GM18505 (cell line): Measurements from ENCODE around the gene ABCC4.

Source experiments
- ATAC-seq: cut with Tn5 transposase; IDR thresholded peaks from one replicate; pipeline ENCODE4 v1.9.1; 2021; ENCODE audit not compliant: unreplicated experiment
- POLR2A ChIP-seq: IDR thresholded peaks from 4 replicates; pipeline ENCODE4 v1.6.1; 2011; ENCODE audit warnings: borderline replicate concordance; ENCODE audit not compliant: insufficient read depth, insufficient read length; ENCODE audit errors: extremely low read depth

The ABCC4 gene

DNA sequence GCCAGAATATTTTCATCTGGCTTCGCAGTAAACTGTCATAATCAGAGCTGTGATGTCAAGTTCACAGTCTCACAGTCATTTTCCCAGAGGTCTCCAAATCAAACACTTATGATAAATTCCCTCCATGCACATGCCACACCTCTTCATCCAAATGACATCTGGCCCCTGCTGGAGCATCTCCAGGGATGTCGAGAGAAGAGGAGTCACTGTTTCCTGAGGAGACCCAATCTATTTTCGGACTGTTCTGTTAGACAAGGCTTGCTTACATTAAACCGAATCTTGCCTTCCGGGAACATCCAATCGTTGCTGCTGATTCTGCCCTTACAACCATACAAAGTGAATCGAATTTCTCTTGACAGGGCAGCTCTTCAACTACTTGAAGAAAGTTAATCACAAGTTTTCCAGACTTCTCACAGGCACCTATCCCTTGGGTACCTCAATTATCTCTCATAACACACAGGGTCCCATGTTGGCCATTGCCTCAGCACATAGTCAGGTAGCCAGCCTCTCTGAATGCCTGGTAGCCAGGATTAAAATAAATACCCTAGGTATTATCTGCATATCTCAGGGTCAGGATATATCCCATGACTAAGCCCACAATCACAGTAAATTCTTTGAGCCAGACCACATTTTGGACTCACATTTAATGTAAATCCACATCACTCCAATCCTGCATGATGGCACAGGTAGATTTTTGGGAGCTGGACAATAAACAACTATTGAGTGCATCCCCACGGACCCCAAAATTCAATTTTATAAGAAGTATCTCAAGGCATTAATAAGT is 182.5 kb downstream of the ABCC4 start:
- TF ChIP-seq POLR2A: no peak
- no peak for ATAC-seq

DNA sequence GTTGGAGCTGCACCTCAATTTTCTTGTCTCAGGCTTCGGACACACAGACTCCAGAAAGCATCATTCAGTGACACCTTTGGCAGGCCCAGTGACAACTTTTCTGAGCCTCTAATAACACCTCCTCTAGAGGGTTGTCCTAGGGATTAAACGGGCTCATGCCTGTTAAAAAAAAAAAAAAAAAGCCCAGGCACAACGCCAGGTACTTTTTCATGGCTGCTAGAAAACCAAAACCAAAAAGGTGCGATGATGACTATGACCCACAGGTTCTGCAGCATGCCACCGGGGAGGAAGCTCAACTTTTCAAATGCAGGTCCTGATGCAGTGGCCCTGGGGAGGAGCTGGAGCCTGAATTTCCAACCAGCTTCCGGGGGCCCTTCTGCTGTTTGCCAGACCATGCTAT is 184.2 kb downstream of the ABCC4 start:
- TF ChIP-seq POLR2A: no peak
- ATAC-seq: no peak

DNA sequence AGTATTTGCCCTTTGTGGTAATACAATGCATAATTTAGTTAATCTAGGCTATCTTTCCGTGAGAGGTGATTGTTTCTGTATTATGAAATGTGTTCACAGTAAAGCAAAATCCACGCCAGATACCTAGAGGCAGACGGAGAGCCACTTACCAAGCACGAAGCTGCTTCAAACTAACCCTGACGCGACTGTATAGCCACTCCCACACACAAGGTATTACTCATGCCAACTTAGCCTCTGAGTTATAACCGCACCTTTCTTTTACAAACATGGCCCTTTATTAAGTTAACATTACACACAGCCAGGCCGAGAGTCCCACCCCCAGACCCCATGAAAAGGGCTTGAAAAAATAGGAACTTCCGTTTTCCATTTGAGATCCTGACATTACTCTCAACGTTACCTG is 185.7 kb downstream of the ABCC4 start:
- TF ChIP-seq POLR2A: no peak
- no peak for ATAC-seq

DNA sequence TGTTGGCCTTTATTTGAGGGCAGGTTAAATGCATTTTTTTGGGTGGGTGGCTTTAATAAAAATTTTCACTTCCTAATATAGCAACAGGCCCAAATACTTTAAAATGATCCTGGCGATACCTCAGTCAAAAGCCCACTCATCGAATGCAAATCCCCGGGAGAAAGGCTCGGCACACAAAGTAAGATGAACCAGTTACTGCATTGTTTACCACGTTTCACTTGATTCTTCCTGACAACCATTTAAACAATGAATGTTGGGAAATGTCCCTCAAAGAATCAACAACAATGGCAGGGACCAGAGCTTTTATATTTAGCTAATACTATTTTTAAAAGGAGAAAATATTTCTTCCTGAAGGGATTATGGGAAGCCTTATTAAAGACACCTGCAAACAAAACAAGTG is 187.7 kb downstream of the ABCC4 start:
- no peak for ATAC-seq
- no peak for TF ChIP-seq POLR2A

DNA sequence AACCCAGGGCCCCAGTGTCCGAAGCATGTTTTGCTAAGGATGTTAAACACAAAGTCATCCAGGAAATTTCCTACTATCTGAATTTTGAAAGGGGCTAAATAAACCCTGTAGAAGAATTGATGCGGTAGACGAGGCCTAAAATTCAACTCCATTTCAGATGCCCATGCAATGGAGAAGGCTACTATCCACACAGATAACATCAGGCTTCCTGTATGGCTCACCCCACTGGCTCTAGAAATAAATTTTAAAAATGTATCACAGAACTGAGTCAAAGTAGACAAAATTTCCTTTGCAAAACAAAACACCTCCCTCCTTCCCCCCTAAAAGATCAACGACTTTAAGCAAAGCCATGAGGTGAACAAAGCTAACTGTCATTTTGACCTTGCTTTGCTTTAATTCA is 188.4 kb downstream of the ABCC4 start:
- no peak for TF ChIP-seq POLR2A
- ATAC-seq: no peak

DNA sequence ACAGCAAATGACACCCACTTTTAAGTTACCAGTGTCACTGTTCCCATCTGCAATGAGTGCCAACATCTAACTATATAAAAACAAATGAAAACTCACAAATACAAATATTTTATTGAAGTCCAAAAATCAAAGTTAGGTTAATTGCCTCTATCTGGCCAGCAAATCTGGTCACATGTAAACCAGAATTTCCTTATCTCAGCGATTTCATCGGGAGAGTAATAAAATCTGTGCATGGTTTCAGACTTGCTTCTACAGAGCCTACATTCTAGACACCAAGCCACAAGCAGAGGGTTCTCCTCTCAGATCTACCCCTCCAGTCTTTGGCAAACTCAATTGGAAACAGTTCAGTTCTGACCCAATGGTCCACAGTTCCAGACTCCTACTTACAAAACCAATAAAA is 189.6 kb downstream of the ABCC4 start:
- no peak for TF ChIP-seq POLR2A
- ATAC-seq: no peak

DNA sequence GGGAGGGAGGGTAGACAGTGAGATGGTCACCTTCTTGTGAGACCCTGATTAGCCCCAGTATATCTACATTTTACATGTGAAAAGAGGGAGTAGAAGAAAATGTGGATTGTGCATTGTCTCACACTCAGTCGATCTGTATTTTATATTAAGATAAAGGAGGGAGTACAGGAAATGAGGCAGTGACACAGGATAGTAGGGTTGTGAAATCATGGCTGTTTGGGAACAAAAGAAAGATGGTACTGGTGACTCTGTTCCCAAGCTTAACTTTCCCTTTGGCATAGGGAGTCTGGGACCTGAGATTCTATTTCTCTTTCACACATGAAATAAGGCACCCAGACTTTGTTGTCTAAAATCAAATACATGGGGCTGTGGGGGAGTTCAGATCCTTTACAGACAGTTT is 194.7 kb downstream of the ABCC4 start:
- ATAC-seq: no peak

DNA sequence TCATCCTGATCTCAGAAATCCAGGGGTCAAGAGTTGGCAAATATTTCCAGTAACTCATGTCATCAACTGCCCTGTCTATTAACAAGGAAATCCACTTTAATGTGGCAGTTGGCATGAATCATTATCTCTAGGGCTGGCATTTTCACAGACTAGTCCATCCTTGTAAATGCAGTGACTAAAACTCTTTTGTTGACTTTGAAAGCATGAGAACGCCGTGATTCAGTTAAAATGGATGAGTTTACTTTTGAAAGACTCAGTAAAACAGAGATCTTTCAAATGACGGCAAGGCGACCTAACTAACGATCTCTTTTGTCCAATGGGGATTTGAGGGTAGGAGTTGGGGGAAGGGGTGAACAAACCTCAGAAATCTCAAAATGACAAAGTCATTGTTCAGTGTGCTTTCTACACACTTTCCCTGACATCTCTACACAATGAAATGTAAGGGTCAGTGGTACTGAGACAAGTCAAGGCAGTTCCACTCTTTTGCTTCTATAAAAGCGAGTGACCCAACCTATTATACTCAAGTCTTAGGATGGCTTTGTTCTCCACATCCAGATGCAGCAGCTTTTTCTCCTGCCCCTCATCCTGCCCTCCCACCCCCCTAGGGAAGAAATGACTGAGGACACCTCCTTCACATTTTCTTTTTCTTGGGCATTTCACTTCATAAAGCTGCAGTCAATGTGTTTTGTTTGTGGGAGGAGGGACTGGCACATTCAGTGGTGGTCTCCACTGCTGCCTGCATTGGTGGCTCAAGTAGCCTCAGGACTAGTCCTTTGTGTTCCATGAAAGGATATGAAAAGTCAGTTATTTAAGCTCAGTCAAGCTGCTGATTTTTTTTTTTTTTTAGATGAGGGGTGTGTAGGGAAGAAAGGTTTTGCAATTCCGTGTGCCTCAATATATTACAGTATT is 200.5 kb downstream of the ABCC4 start:
- ATAC-seq: no peak
- TF ChIP-seq POLR2A: no peak

More for the DNA sequence above, 194.7 kb downstream of the ABCC4 start:
- no peak for TF ChIP-seq POLR2A

DNA sequence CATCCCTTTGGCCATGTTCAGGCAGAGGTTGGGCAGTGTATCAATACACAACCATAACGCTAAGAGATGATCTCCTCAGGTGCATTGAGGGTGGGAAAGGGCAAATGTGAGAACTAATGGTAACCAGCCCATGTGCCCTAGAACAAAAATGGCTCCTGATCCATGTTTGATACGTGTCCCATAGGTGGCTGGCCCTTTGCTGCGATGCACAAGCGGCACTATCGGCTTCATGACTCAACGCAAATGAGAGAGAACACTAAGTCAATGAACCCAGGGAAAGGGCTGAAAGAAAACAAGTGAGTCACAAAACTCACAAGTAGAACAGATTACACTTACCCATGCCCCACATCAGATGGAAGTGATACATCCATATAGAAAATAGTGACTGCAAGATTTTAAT is 201.7 kb downstream of the ABCC4 start:
- TF ChIP-seq POLR2A: no peak
- ATAC-seq: no peak

DNA sequence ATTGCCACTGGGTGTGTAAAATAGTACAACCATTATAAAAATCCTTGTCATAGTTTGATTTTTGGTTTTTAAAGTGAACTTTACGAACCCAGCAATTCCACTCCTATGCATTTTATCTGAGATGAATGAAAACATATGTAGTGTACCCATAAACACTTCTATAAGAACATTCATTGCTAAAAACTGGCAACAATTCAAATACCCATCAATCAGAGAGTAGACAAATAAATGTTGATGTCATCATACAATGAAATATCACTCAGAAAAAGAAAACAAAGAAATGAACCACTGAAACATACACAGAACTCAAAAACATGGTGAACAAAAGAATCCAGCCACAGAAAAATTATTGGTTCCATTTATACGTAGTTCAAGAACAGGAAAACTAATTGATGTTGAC is 202.3 kb downstream of the ABCC4 start:
- TF ChIP-seq POLR2A: no peak
- no peak for ATAC-seq

DNA sequence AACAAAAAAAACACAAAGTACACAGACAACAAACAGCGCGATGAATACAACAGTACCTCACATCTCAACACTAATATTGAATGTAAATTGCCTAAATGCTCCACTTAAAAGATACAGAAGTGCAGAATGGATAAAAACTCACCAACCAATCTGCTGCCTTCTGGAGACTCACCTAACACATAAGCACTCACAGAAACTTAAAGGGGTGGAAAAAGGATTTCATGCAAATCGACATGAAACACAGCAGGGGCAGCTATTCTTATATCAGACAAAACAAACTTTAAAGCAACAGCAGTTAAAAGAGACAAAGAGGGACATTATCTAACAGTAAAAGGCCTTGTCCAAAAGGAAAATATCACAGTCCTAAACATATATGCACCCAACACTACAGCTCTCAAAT is 209.5 kb downstream of the ABCC4 start:
- TF ChIP-seq POLR2A: no peak
- no peak for ATAC-seq

DNA sequence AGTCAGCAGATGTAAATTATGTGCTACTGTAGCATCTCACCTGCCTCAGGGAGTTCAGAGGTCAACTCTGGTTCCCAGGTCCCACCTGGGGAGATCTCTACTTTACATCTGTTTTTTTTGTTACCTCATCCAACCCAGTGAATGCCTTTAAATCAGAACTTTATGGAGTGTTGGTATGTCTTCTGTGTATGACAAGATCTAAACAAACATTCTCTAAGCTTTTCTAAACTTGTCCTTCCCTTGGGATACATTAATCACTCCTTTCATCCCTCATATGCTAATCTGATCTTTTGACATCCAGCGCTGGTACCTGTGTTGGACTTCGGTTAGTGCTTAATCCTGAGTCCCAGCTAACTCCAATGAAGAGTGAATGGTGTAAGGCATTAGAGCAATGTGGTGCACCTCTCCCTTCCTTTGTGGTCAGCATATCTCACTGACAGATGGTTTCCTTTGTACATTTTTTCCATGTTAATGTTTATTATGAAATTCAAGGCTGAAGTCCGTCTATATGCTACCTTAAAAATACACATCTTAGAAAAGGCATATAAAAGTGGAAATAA is 213.4 kb downstream of the ABCC4 start:
- no peak for TF ChIP-seq POLR2A
- ATAC-seq: no peak

DNA sequence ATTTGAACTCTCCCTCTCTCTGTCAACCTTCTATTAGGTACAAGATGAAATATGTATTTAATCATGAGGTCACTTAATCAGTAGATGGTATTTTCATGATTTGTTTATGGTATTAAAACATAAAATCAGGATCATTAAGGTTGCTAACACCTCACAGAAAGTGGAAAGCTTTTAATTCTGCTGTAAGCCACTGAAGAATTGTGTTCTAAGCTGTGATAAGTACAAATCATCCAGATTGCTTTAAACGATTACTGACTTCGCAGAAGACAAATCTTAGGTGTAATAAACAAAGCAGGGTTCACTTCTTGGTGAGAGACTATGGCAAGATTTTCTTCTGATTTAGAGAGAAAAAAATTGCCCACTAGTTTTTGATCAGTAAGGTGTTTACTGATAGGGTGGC is 214.5 kb downstream of the ABCC4 start:
- TF ChIP-seq POLR2A: no peak
- no peak for ATAC-seq

DNA sequence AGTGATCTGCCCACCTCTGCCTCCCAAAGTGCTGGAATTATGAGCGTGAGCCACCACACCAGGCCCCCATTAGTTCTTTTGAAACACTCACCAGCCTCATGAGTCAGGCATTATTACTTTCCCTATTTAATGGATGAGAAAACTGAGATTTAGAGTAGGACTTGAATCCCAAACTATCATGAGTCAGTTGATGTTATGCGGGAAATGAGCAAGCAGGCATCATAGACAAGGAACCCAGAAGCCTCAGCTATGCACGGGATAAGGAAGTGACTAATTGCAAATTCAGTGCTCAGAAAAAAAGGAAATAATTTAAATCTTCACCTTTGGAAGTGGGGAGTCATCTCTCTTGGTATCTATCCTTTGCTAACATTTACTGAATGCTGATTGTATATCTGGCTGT is 217.5 kb downstream of the ABCC4 start:
- TF ChIP-seq POLR2A: no peak
- ATAC-seq: no peak

DNA sequence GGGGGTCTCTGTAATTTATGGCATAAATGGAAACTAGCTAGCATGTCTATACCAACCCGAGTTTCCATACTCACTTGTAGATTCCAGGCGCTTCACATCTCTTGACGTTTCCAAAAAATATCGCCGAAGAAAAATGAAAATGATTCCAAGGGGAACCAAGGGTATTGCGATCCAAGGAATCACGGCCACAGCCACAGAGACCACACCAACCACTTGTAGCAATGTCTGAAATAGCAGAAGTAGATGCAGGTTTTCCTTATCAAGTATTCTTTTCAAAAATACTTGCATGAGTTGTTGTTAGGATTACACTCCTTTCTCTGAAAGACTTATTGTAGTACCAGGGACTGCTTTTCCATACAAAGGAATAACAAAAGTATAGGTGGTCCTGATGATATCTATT is 218.2 kb downstream of the ABCC4 start:
- no peak for ATAC-seq
- no peak for TF ChIP-seq POLR2A

DNA sequence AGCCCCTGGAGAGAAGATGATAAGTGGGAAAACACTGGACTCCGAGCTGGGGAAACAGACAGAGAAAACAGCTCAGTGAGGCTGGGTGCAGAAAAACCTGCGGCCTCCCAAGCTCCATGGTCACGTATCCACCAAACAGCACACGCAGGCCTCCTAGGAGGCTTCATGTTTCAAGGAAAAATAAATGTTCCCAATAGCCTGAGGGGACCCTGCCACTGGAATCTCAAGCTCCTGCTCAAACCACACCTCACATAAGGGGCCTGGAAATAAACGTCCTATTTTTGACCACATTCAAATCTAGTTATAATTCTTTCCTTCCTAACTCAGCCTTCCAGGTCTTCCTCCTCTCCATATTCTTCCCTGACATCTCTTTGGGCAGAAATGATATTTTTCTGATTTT is 225.7 kb downstream of the ABCC4 start:
- TF ChIP-seq POLR2A: no peak
- no peak for ATAC-seq
